Mammary epithelial cell (primary cell): ENCODE results near the gene PACS1.

ENCODE experiments used
- CTCF ChIP-seq, 2 donors: IDR thresholded peaks in 1 of 2; conservative IDR thresholded peaks in 1 of 2; 2 replicates each; pipeline ENCODE4 v1.5.1; 2011 to 2012; ENCODE audit warnings: inconsistent platforms in 2 of 2, low read length in 2 of 2, mild to moderate bottlenecking in 2 of 2, control low read depth in 1 of 2, low read depth in 1 of 2; ENCODE audit not compliant: insufficient read depth in 1 of 2; ENCODE audit errors: extremely low read depth in 1 of 2
- EZH2 ChIP-seq: IDR thresholded peaks from 2 replicates; pipeline ENCODE4 v1.6.1; 2012; ENCODE audit warnings: low read length, inconsistent platforms, borderline replicate concordance

- TF ChIP-seq CTCF (conservative IDR thresholded peaks at IDR 0.05 in 1 of 2, IDR thresholded peaks at IDR 0.05 in 1 of 2; ENCODE audit: extremely low read depth in 1 of 2, insufficient read depth in 1 of 2, low read depth in 1 of 2, low read length in 2 of 2) (no peak), EZH2 (no peak)
Measured at GRCh38 chr11:66168289-66168688, 98.2 kb downstream of the PACS1 start.
